BLaER1 (cell line): ENCODE results near the gene ANKRD13D.

Source experiments
- H3K27ac ChIP-seq: shearing (Covaris generic); formaldehyde crosslinking; 2 replicates; pipeline ENCODE4 v1.8.1; 2022
- H3K27me3 ChIP-seq: shearing (Covaris generic); formaldehyde crosslinking; 2 replicates; pipeline ENCODE4 v1.8.1; 2022
- H3K36me3 ChIP-seq: shearing (Covaris generic); formaldehyde crosslinking; 2 replicates; pipeline ENCODE4 v1.8.1; 2022
- H3K4me1 ChIP-seq: shearing (Covaris generic); formaldehyde crosslinking; 2 replicates; pipeline ENCODE4 v1.8.1; 2022
- H3K4me2 ChIP-seq: shearing (Covaris generic); formaldehyde crosslinking; 2 replicates; pipeline ENCODE4 v1.8.1; 2022
- H3K4me3 ChIP-seq: shearing (Covaris generic); formaldehyde crosslinking; 2 replicates; pipeline ENCODE4 v1.8.1; 2022
- H3K9ac ChIP-seq: shearing (Covaris generic); formaldehyde crosslinking; 2 replicates; pipeline ENCODE4 v1.8.1; 2022
- H3K9me3 ChIP-seq: shearing (Covaris generic); formaldehyde crosslinking; 2 replicates; pipeline ENCODE4 v1.8.1; 2022
- H4K20me1 ChIP-seq: shearing (Covaris generic); formaldehyde crosslinking; 2 replicates; pipeline ENCODE4 v1.8.1; 2022
- Cebpa-rat ChIP-seq: shearing (Covaris generic); IDR thresholded peaks from 2 replicates; pipeline ENCODE4 v1.8.1; 2022

The ANKRD13D gene

DNA sequence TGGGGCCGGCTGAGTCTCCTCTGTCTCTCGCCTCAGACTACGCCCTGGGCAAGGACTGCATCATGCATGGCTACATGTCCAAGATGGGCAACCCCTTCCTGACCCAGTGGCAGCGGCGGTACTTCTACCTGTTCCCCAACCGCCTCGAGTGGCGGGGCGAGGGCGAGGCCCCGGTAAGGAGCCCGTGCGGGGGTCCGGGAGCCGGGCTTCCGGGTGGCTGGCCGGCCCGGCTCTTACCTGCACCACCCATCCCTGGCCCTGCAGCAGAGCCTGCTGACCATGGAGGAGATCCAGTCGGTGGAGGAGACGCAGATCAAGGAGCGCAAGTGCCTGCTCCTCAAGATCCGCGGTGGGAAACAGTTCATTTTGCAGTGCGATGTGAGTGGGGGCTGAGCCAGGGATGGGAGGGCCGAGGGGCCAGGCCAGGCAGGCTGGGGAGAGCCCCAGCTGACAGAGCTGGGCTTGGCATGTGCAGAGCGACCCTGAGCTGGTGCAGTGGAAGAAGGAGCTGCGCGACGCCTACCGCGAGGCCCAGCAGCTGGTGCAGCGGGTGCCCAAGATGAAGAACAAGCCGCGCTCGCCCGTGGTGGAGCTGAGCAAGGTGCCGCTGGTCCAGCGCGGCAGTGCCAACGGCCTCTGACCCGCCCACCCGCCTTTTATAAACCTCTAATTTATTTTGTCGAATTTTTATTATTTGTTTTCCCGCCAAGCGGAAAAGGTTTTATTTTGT is 4.1 kb upstream of the ANKRD13D start:
- Histone ChIP-seq H3K4me1 (peaks cover 86% of the 10 kb centered on the region), H3K27me3 (no peaks in the 10 kb centered on the region), H3K27ac (peak overlapping the region; percentile 100), H3K9ac (peak overlapping the region; percentile 100), H3K9me3 (no peaks in the 10 kb centered on the region), H4K20me1 (peaks cover 3% of the 10 kb centered on the region; the same call in 1 of the 2 replicates), H3K36me3 (peaks cover 75% of the 10 kb centered on the region), H3K4me3 (peak overlapping the region; percentile 51), H3K4me2 (peak overlapping the region; percentile 99)
- TF ChIP-seq Cebpa-rat = no peak

DNA sequence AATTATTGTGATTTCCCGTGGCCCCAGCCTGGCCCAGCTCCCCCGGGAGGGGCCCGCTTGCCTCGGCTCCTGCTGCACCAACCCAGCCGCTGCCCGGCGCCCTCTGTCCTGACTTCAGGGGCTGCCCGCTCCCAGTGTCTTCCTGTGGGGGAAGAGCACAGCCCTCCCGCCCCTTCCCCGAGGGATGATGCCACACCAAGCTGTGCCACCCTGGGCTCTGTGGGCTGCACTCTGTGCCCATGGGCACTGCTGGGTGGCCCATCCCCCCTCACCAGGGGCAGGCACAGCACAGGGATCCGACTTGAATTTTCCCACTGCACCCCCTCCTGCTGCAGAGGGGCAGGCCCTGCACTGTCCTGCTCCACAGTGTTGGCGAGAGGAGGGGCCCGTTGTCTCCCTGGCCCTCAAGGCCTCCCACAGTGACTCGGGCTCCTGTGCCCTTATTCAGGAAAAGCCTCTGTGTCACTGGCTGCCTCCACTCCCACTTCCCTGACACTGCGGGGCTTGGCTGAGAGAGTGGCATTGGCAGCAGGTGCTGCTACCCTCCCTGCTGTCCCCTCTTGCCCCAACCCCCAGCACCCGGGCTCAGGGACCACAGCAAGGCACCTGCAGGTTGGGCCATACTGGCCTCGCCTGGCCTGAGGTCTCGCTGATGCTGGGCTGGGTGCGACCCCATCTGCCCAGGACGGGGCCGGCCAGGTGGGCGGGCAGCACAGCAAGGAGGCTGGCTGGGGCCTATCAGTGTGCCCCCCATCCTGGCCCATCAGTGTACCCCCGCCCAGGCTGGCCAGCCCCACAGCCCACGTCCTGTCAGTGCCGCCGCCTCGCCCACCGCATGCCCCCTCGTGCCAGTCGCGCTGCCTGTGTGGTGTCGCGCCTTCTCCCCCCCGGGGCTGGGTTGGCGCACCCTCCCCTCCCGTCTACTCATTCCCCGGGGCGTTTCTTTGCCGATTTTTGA is 3.3 kb upstream of the ANKRD13D start:
- H3K9ac ChIP-seq = peak overlapping the region; percentile 100
- peaks cover 86% of the 10 kb centered on the region for H3K4me1 ChIP-seq
- peaks cover 11% of the 10 kb centered on the region; the same call in 1 of the 2 replicates for H4K20me1 ChIP-seq
- H3K27me3 ChIP-seq = no peaks in the 10 kb centered on the region
- peaks cover 75% of the 10 kb centered on the region for H3K36me3 ChIP-seq
- peak overlapping the region; percentile 51 for H3K4me3 ChIP-seq
- peak overlapping the region; percentile 99 for H3K4me2 ChIP-seq
- no peak for TF ChIP-seq Cebpa-rat
- no peaks in the 10 kb centered on the region for H3K9me3 ChIP-seq
- peak overlapping the region; percentile 100 for H3K27ac ChIP-seq

DNA sequence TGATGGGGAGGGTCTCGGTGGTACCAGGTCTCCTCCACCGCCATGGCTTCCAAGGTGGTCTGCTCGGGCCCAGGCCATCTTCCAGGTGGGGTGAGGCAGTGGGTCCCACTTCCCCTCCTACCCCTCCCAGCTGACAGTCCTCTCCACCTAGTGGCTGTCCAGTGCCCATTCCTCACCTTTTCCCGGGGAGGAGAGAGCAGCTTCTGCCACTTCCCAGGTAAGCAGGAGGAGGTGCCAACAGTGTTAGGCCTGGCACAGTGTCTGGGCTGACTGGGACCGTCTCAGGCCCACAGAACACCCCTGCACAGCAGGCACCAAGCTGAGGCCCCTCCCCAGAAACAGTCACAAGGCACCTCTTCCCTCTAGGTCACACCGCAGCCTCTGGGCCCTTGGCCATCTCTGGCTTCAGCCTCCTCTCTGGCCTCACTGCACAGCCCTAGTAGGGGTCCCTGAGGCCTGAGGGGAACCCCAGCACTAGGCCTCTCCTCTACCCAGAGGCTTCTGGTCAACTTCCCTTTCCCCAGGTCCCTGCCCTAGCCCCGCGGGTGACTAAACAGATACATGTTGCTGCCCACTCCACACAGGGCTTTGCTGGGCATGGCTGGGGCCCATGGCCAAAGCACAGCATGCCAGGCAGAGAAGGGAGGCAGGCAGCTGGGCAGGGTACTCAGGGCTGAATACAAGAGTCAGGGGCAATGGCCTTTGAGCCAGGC is 2.3 kb upstream of the ANKRD13D start:
- peak overlapping the region; percentile 51 for H3K4me3 ChIP-seq
- H3K27me3 ChIP-seq = no peaks in the 10 kb centered on the region
- H3K4me2 ChIP-seq = peak overlapping the region; percentile 99
- peaks cover 75% of the 10 kb centered on the region for H3K36me3 ChIP-seq
- H3K9ac ChIP-seq = peak overlapping the region; percentile 100
- H4K20me1 ChIP-seq = peaks cover 21% of the 10 kb centered on the region; the same call in 1 of the 2 replicates
- H3K27ac ChIP-seq = peak overlapping the region; percentile 100
- peaks cover 86% of the 10 kb centered on the region for H3K4me1 ChIP-seq
- H3K9me3 ChIP-seq = no peaks in the 10 kb centered on the region
- no peak for TF ChIP-seq Cebpa-rat

DNA sequence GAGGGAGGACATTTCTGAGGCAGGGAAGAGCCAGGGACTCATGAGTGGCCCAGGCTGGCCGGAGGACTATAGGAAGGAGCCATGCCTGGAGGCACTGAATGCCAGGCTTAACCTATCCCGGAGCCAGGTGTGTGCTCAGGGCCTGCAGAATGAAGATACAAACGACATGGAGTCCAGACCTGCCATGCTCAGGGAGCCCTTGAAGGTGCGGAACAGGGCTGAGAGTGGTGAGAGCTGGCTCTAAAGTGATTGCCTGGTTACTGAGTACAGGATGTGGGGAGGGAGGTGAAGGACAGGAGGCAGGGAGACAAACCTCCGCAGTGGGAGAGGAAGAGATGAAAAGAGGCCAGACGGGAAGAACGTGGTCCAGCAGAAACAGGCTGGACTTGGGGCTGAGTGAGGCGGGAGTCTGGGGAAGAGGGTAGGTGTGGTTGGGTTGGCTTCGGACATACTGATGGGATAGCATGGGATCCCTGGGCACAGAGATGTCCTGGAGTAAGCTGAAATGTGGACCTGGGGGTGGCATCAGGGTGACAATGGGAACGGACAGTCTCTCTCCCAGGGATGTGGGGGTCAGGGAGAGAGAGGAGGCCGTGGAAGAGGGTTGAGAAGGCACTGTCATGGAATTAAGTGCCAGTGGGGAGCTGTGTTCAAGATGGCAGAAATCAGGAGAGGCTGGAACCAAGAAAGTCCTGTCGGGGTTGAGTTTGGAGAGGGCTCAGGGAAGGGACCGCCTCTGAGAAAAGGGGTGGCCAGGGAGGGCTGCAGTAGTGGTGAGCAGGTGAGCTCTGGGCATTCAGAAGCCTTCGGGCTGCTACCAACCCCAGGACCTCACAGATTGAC is 1.5 kb upstream of the ANKRD13D start:
- H3K27ac ChIP-seq = peak overlapping the region; percentile 100
- peaks cover 27% of the 10 kb centered on the region; the same call in 1 of the 2 replicates for H4K20me1 ChIP-seq
- peaks cover 74% of the 10 kb centered on the region for H3K36me3 ChIP-seq
- H3K4me3 ChIP-seq = peak overlapping the region; percentile 81
- H3K4me2 ChIP-seq = peak overlapping the region; percentile 99
- peaks cover 86% of the 10 kb centered on the region for H3K4me1 ChIP-seq
- no peak for TF ChIP-seq Cebpa-rat
- H3K27me3 ChIP-seq = no peaks in the 10 kb centered on the region
- H3K9ac ChIP-seq = peak overlapping the region; percentile 100
- no peaks in the 10 kb centered on the region for H3K9me3 ChIP-seq

GRCh38 chr11:67288198-67288451 is 978 bp upstream of the ANKRD13D start:
- Histone ChIP-seq H3K27ac (peak overlapping the region; percentile 100), H3K9ac (peak overlapping the region; percentile 100), H4K20me1 (peaks cover 27% of the 10 kb centered on the region; the same call in 1 of the 2 replicates), H3K4me3 (peak overlapping the region; percentile 81), H3K4me1 (peaks cover 86% of the 10 kb centered on the region), H3K27me3 (no peaks in the 10 kb centered on the region), H3K4me2 (peak overlapping the region; percentile 99), H3K36me3 (peaks cover 73% of the 10 kb centered on the region), H3K9me3 (no peaks in the 10 kb centered on the region; the same call in 1 of the 2 replicates)
- no peak for TF ChIP-seq Cebpa-rat

DNA sequence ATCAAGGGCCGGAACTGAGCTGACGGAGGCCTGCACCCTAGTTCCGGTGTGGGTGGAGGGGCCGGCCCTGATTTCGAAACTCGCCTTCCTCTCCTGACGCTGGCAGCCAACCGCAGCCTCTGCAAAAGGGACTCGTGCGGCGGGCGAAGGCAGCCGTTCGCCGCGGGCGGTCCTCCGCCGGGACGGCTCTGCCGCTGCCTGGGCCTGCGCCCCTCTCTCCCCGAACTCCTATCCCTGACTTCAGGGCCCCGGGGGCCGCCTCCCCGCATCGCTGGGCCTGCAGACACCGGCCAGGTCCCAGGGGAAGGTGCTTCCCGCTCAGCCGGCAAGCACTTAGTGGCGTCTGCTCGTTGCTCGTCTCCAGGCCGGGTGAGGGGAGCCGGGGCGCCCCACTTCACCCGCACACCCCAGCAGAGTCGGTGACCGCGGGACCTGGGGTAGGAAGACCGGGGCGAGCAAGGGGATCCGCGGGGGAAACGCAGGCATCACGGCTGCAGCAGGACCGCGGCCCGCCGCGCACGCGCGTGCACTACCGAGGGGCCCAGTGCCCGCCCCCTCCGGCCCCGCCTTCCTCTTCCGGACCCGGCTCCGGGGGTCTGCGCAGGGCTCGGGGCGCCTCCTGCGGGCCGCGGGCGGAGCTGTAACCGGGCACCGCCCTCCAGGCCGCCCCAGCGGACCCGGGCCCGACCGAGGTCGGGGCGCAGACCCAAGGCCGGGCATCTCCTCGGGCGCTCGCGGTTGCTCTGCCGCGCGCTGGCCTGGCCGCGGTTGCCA is 464 bp upstream of the ANKRD13D start:
- peak; percentile 97 for TF ChIP-seq Cebpa-rat

DNA sequence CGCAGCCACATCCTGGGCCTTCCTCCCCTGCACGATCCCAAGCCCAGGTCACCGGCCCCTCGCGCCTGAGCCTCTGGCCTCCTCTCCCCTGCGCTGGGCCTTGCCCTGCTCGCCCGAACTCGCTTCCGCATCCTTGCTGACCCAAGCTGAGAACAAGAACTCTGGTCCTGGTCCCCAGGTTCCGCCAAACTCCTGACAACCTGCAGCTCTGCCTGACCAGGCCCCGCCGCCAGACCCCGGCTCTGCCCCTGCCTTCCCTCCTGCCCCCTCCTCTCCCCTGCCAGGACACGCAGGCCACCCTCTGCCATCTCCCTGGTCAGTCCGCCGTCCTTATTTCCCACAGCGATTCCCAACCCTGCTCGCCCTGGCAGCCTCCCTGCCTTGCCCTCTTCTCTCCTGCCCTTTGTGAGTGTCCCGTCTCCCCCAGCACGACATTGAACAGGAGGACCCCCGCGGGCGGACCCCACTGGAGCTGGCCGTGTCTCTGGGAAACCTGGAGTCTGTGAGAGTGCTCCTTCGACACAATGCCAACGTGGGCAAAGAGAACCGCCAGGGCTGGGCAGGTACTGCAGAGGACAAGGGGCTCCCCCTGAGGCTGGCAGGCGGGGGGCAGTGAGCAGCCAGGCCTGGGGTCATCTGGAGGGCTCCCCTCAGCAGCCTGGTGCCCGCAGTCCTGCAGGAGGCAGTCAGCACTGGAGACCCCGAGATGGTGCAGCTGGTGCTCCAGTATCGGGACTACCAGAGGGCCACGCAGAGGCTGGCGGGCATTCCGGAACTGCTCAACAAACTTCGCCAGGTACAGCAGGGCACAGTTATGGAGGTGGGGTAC is 762 bp downstream of the ANKRD13D start:
- H3K27me3 ChIP-seq = no peaks in the 10 kb centered on the region
- peak overlapping the region; percentile 81 for H3K4me3 ChIP-seq
- no peak for TF ChIP-seq Cebpa-rat
- peak overlapping the region; percentile 100 for H3K9ac ChIP-seq
- peak overlapping the region; percentile 100 for H3K27ac ChIP-seq
- H3K36me3 ChIP-seq = peaks cover 73% of the 10 kb centered on the region
- H4K20me1 ChIP-seq = peaks cover 27% of the 10 kb centered on the region; the same call in 1 of the 2 replicates
- peaks cover 73% of the 10 kb centered on the region for H3K4me1 ChIP-seq
- peak overlapping the region; percentile 95 for H3K4me2 ChIP-seq
- peaks cover 5% of the 10 kb centered on the region; the same call in 1 of the 2 replicates for H3K9me3 ChIP-seq

More for the DNA sequence above, 464 bp upstream of the ANKRD13D start:
- peaks cover 85% of the 10 kb centered on the region for H3K4me1 ChIP-seq
- no peaks in the 10 kb centered on the region for H3K27me3 ChIP-seq
- peak overlapping the region; percentile 100 for H3K9ac ChIP-seq
- peak overlapping the region; percentile 99 for H3K4me2 ChIP-seq
- peak overlapping the region; percentile 81 for H3K4me3 ChIP-seq
- H3K9me3 ChIP-seq = no peaks in the 10 kb centered on the region; the same call in 1 of the 2 replicates
- peaks cover 73% of the 10 kb centered on the region for H3K36me3 ChIP-seq
- peaks cover 27% of the 10 kb centered on the region; the same call in 1 of the 2 replicates for H4K20me1 ChIP-seq
- H3K27ac ChIP-seq = peak overlapping the region; percentile 100

- H3K4me2 ChIP-seq = peak overlapping the region; percentile 95
- peaks cover 73% of the 10 kb centered on the region for H3K36me3 ChIP-seq
- H4K20me1 ChIP-seq = peaks cover 27% of the 10 kb centered on the region; the same call in 1 of the 2 replicates
- no peaks in the 10 kb centered on the region for H3K27me3 ChIP-seq
- H3K4me1 ChIP-seq = peaks cover 63% of the 10 kb centered on the region
- TF ChIP-seq Cebpa-rat = no peak
- H3K27ac ChIP-seq = peak overlapping the region; percentile 100
- peak overlapping the region; percentile 100 for H3K9ac ChIP-seq
- H3K9me3 ChIP-seq = peaks cover 14% of the 10 kb centered on the region
- peak overlapping the region; percentile 81 for H3K4me3 ChIP-seq
Measured at GRCh38 chr11:67290801-67291200, 1.7 kb downstream of the ANKRD13D start.
